ENCODE data around the gene FMO2.

DNA sequence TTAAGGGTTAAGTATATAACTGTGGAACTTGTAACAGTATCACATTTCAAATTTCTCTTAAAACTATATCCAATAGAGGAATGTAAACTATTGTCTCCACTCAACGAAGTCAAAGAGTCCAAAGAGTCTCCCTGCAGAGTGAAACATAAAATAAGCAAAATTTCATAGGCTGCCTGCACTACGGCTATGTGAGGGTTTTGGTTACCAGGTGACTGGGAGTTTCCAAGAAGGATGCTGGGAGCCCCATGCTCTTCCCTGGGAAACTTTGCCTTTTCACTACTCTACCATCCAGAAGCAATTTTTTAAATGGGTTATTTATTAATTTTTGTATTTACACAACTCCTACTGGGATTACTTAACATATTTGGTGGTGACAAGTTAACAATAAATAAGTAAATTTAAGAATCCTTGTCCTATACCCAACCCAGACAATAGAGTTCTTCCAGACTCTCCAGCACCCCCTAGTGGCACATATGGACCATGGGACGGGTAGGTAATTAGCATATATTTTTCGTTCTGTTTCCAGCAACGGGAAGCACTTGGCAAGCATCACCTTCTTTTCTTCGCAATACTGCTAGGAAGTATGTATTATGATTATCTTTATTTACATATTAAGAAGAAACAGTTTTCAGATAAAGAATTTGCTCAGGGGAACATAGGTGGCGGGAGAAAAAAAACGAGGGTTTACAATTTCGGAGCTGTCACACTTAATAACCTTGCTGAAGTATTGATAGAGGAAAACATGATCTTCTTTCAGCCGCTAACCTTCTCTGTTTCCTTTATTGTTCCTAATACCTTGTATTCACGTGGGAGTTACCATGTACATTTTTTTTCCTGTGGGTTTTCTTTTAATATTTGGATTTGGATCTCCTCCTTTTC, 3.5 kb downstream of the FMO2 start:
- TF ChIP-seq POLR2A (IDR thresholded peaks at IDR 0.05; ENCODE audit: low read depth, low read length) (no peak), SPI1 (IDR thresholded peaks at IDR 0.05; ENCODE audit: low read depth, low read length) (no peak)
